OCI-LY1 (cell line): ENCODE results near the gene TSACC.
A peak's percentile ranks its signal among the peaks of the same experiment; 100 is the strongest.

Experiments used
- H2AFZ ChIP-seq: fragments of 200-600 bp; sonication (generic), shearing (Covaris generic); 2 replicates; pipeline ENCODE4 v1.6.0; 2014; ENCODE audit warnings: antibody characterized with exemption, mild to moderate bottlenecking, low read length
- H3F3A ChIP-seq: fragments of 200-600 bp; sonication (generic), shearing (Covaris generic); 2 replicates; pipeline ENCODE4 v1.6.0; 2014; ENCODE audit warnings: mild to moderate bottlenecking, antibody characterized with exemption, low read length, moderate library complexity; ENCODE audit not compliant: insufficient read depth
- H3K27ac ChIP-seq: fragments of 200-600 bp; sonication (generic); 2 replicates; pipeline ENCODE4 v1.5.1; 2014; ENCODE audit warnings: low read length, mixed run types, mild to moderate bottlenecking, low read depth; ENCODE audit not compliant: poor library complexity, severe bottlenecking
- H3K27me3 ChIP-seq: fragments of 200-600 bp; sonication (generic); 2 replicates; pipeline ENCODE4 v1.6.0; 2014; ENCODE audit warnings: antibody characterized with exemption, mild to moderate bottlenecking, low read length, moderate library complexity; ENCODE audit not compliant: insufficient read depth
- H3K36me3 ChIP-seq: fragments of 200-600 bp; sonication (generic); 2 replicates; pipeline ENCODE4 v1.6.1; 2014; ENCODE audit warnings: mild to moderate bottlenecking, antibody characterized with exemption, low read length, moderate library complexity, mixed read lengths; ENCODE audit not compliant: insufficient read depth
- H3K4me1 ChIP-seq: fragments of 200-600 bp; sonication (generic); 2 replicates; pipeline ENCODE4 v1.5.1; 2014; ENCODE audit warnings: mild to moderate bottlenecking, low read length, moderate library complexity; ENCODE audit not compliant: insufficient read depth, severe bottlenecking
- H3K4me2 ChIP-seq: fragments of 200-600 bp; sonication (generic), shearing (Covaris generic); 2 replicates; pipeline ENCODE4 v1.6.1; 2014; ENCODE audit warnings: low read length
- H3K4me3 ChIP-seq: fragments of 200-600 bp; sonication (generic); 2 replicates; pipeline ENCODE4 v1.5.1; 2014; ENCODE audit warnings: low read length, low read depth, mild to moderate bottlenecking, mixed read lengths; ENCODE audit not compliant: poor library complexity, severe bottlenecking
- H3K79me2 ChIP-seq: fragments of 200-600 bp; shearing (Covaris generic); 2 replicates; pipeline ENCODE4 v1.6.1; 2016; ENCODE audit warnings: mixed run types, low read length, mixed read lengths; ENCODE audit not compliant: insufficient read depth
- H3K9ac ChIP-seq: fragments of 200-600 bp; sonication (generic), shearing (Covaris generic); 2 replicates; pipeline ENCODE4 v1.6.1; 2014; ENCODE audit warnings: mild to moderate bottlenecking, low read length, mixed read lengths
- H3K9me2 ChIP-seq: fragments of 200-600 bp; sonication (generic), shearing (Covaris generic); 2 replicates; pipeline ENCODE4 v1.6.1; 2014; ENCODE audit warnings: low read depth, mild to moderate bottlenecking, low read length, mixed read lengths
- H3K9me3 ChIP-seq: fragments of 200-600 bp; shearing (Covaris generic); 2 replicates; pipeline ENCODE4 v1.6.1; 2014; ENCODE audit warnings: low read length, mixed read lengths
- H4K20me1 ChIP-seq: fragments of 200-600 bp; sonication (generic), shearing (Covaris generic); 2 replicates; pipeline ENCODE4 v1.6.0; 2016; ENCODE audit warnings: mild to moderate bottlenecking, low read length; ENCODE audit not compliant: insufficient read depth
- EZH2 ChIP-seq: fragments of 200-600 bp; sonication (generic), shearing (Covaris generic); IDR thresholded peaks from 2 replicates; pipeline ENCODE4 v1.8.0; 2017; ENCODE audit warnings: borderline replicate concordance, mixed run types, mild to moderate bottlenecking, antibody characterized with exemption, low read length, moderate library complexity, mixed read lengths
- TF ChIP-seq, protein P1 (sequence below): fragments of 200-600 bp; sonication (generic), shearing (Covaris generic); IDR thresholded peaks from 2 replicates; pipeline ENCODE4 v1.5.1; 2017; ENCODE audit warnings: mild to moderate bottlenecking, antibody characterized with exemption, low read length, moderate library complexity, mixed read lengths

TSACC gene

DNA sequence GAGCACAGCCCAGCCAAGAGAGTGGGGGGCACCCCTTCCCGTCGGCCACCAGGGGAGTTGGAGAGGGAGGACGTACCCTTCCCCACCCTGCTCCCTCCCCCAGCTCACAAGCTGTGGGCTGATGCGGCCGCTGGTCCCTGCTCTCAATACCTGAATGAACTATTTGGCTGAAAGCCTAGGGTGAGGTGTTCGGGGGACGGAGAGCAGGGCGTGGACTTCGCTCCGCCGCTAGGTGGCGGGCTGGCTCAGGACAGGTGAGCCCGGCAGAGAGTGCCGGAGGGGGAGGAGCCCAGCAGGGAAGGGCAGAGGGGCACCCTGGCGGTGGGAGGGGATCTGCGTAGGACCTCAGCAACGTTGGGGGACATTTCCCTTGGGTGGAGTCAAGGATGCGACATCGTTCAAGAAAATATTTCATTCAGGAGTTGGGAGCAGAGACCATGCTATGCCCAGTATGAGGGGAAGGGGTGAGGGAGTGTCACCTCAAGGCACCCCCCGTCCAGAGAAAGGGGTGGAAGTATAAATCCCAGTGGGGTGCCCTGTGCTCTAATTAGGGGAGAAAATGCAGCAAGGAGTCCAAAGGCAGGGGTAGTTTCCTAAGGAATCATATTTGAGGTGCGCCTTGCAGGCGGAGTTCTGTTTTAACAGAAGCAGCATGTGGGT, 18.7 kb downstream of the TSACC start:
- H3K27ac ChIP-seq = no peak overlapping the region
- no peaks in the 10 kb centered on the region for H4K20me1 ChIP-seq
- no peaks in the 10 kb centered on the region for H3K36me3 ChIP-seq
- peak overlapping the region; percentile 56 for H3K4me2 ChIP-seq
- TF ChIP-seq EZH2 = no peak
- TF ChIP-seq, protein P1, sequence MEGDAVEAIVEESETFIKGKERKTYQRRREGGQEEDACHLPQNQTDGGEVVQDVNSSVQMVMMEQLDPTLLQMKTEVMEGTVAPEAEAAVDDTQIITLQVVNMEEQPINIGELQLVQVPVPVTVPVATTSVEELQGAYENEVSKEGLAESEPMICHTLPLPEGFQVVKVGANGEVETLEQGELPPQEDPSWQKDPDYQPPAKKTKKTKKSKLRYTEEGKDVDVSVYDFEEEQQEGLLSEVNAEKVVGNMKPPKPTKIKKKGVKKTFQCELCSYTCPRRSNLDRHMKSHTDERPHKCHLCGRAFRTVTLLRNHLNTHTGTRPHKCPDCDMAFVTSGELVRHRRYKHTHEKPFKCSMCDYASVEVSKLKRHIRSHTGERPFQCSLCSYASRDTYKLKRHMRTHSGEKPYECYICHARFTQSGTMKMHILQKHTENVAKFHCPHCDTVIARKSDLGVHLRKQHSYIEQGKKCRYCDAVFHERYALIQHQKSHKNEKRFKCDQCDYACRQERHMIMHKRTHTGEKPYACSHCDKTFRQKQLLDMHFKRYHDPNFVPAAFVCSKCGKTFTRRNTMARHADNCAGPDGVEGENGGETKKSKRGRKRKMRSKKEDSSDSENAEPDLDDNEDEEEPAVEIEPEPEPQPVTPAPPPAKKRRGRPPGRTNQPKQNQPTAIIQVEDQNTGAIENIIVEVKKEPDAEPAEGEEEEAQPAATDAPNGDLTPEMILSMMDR = peak; percentile 99
- no peaks in the 10 kb centered on the region for H3K9me2 ChIP-seq
- no peaks in the 10 kb centered on the region for H3F3A ChIP-seq
- no peak overlapping the region for H3K4me3 ChIP-seq
- no peaks in the 10 kb centered on the region for H3K9me3 ChIP-seq
- H2AFZ ChIP-seq = no peak overlapping the region
- H3K27me3 ChIP-seq = no peaks in the 10 kb centered on the region
- H3K79me2 ChIP-seq = no peaks in the 10 kb centered on the region
- peaks cover 5% of the 10 kb centered on the region for H3K4me1 ChIP-seq
- H3K9ac ChIP-seq = no peak overlapping the region

DNA sequence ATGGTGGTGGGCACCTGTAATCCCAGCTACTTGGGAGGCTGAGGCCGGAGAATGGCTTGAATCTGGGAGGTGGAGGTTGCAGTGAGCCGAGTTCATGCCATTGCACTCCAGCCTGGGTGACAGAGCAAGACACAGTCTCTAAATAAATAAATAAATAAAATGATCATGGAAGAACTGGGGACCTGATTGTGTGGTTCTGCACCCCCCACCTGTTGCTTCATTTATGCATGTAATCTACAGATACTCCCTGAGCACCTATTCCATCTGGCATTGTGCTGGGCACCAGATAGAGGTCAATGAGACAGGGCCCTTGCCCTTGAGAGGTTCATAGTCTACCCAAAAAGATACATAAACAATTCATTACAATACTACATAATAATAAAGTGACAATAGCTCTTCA, 19.7 kb downstream of the TSACC start:
- H3K4me2 ChIP-seq = no peak overlapping the region
- H3K27me3 ChIP-seq = no peaks in the 10 kb centered on the region
- no peaks in the 10 kb centered on the region for H4K20me1 ChIP-seq
- no peak overlapping the region for H3K4me3 ChIP-seq
- no peaks in the 10 kb centered on the region for H3F3A ChIP-seq
- no peaks in the 10 kb centered on the region for H3K9me3 ChIP-seq
- H3K36me3 ChIP-seq = no peaks in the 10 kb centered on the region
- no peak overlapping the region for H2AFZ ChIP-seq
- H3K79me2 ChIP-seq = no peaks in the 10 kb centered on the region
- no peak overlapping the region for H3K27ac ChIP-seq
- peaks cover 5% of the 10 kb centered on the region for H3K4me1 ChIP-seq
- H3K9me2 ChIP-seq = no peaks in the 10 kb centered on the region
- TF ChIP-seq, protein P1 = no peak
- no peak for TF ChIP-seq EZH2
- H3K9ac ChIP-seq = no peak overlapping the region

DNA sequence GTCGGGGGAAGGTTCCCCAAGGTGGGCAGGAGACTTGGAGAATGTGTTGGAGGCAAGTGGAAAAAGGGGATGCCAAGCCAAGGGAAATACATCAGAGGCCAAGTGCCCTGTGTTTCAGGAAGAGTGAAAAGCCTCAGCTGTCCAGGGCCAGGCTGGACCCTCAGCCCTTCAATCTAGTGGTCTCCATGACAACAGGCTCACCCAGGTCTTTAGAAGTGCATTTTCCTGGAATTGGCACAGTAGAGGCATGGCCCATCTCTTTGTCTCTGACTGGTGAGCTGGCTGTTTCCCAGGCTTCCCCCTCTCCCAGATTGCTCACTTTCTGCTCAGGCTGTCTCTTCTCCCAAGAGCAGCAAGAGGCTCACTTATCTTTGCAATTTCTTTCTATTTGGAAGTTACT, 20.3 kb downstream of the TSACC start:
- H3K27me3 ChIP-seq = no peaks in the 10 kb centered on the region
- no peaks in the 10 kb centered on the region for H3K9me3 ChIP-seq
- no peak overlapping the region for H2AFZ ChIP-seq
- H3K4me2 ChIP-seq = no peak overlapping the region
- no peaks in the 10 kb centered on the region for H3K36me3 ChIP-seq
- no peaks in the 10 kb centered on the region for H3K79me2 ChIP-seq
- TF ChIP-seq EZH2 = no peak
- TF ChIP-seq, protein P1 = no peak
- no peaks in the 10 kb centered on the region for H3K9me2 ChIP-seq
- H3K9ac ChIP-seq = no peak overlapping the region
- H3K4me1 ChIP-seq = peaks cover 5% of the 10 kb centered on the region
- H3K4me3 ChIP-seq = no peak overlapping the region
- no peaks in the 10 kb centered on the region for H3F3A ChIP-seq
- no peak overlapping the region for H3K27ac ChIP-seq
- no peaks in the 10 kb centered on the region for H4K20me1 ChIP-seq
